Activated T-cell treated with anti-CD3 and anti-CD28 coated beads for 4 hours (primary cell): ENCODE results near the gene NEK8.
"Not testable (repeated sequence)": the region's sequence is repeated elsewhere in the genome, so short reads cannot be mapped to it uniquely, and the experiment has no call there.

Experiments used
- DNase-seq: peaks from one replicate; pipeline ENCODE4 v3.0.0-alpha.2; 2020

NEK8 gene

GRCh38 chr17:28710861-28711722 is 17.5 kb upstream of the NEK8 start:
- peak; percentile 90 for DNase-seq

GRCh38 chr17:28711723-28712031 is 16.9 kb upstream of the NEK8 start, which contains the start of gene PROCA1:
TSS of gene PROCA1 (minus strand) at chr17:28711888. CDS start at chr17:28711660, 228 bp downstream.
- DNase-seq, result no peak

- DNase-seq, result peak; percentile 42
Measured at GRCh38 chr17:28712032-28712704, 16.4 kb upstream of the NEK8 start.

GRCh38 chr17:28712705-28713415 is 15.7 kb upstream of the NEK8 start:
- no peak for DNase-seq

DNA sequence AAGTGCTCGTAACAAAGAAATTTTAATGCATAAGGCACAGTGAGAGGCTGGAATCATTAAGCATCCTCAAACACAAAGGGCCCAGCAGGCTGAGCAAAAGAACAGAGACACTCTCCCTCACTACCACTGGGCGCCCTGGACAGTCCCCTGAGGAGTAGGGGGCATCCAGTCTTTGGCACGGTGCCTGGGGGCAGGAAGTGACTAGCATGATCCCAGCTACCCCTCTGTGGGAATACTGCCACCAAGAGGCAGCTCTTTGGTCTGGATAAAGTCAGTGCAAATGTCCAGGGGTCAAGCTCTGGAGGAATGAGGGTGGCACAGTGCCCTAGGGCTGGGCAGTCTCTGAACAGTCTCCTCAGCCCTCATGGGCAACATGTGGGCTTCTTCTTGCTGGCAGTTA is 14.3 kb upstream of the NEK8 start:
- DNase-seq, result no peak

- DNase-seq, result no peak
Measured at GRCh38 chr17:28715217-28715616, 13.4 kb upstream of the NEK8 start.

- no peak for DNase-seq
Measured at GRCh38 chr17:28716740-28717577, 11.6 kb upstream of the NEK8 start.

DNA sequence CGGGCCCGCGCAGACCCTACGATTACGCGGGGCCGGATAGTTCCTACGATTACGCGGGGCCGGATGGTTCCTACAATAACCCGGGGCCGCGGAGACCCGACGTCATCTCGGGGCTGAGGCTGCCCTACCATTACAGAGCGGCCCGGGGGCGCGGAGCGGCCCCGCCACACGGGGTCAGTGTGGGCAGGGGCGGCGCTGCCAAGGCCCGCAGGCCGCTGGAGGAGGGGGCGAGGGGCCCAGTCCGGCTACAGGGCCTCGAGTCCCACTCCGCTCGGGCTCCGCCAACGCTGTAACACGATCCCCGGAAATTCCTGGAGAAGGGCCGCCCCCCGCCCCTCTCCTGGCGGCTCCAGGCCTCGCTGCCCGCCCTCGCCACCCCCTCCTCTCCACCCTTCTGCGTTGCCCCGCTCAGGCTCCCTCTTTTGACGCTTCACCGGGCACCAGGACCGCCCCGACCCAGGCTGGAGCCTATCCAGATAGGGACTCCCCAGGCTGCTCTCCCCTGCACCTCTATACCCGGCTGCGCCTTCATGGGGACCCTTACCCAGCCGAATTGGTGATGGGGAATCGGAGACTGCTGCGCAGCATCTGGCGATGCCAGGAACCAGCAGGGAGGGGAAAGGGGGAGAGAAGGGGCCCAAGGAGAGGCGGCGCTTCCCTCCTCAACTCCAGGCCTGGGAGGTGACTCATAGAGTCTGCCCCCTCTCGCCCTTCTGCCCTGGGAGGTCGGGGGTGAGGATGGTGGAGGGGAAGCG is 10.8 kb upstream of the NEK8 start, which contains the start of gene RAB34:
Gene RAB34, minus strand, starts transcription at position 291 of the 755 bp plus-strand sequence. CDS start 602 bp downstream, outside the sequence.
- no peak for DNase-seq

DNA sequence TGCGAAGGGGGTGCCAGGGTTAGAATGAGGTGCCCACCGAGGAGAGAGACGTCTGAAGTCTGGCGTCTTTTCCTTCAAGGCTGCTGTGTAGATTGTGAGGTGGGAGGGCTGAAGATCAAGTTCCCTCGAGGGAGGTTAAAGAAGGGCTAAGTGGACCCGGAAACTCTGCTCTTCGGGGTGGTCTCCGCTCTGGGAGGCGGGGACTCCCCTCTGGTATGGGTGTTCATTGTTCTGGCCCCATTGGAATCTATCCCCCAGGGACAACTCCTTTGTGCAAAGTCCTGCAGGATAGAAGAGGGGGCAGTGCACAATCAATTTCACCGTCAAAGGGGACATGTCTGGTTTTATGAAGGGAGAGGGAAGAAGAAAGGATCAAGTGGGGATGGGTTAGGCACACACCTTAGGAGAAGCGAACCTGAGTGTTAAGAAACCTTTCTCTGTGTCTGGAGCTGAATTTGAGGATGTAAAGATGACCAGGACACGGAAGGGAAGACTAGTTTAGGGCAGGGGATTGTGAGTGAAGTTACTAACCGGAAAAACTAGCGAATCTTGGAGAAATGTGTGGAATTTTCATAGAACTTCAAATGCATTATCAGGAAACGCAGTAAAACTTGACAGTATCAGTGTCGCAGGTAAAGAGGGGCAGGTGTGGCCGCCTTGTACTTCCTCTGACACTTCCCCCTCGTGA is 10.1 kb upstream of the NEK8 start:
- DNase-seq, result no peak

GRCh38 chr17:28719021-28719433 is 9.6 kb upstream of the NEK8 start:
- no peak for DNase-seq

DNA sequence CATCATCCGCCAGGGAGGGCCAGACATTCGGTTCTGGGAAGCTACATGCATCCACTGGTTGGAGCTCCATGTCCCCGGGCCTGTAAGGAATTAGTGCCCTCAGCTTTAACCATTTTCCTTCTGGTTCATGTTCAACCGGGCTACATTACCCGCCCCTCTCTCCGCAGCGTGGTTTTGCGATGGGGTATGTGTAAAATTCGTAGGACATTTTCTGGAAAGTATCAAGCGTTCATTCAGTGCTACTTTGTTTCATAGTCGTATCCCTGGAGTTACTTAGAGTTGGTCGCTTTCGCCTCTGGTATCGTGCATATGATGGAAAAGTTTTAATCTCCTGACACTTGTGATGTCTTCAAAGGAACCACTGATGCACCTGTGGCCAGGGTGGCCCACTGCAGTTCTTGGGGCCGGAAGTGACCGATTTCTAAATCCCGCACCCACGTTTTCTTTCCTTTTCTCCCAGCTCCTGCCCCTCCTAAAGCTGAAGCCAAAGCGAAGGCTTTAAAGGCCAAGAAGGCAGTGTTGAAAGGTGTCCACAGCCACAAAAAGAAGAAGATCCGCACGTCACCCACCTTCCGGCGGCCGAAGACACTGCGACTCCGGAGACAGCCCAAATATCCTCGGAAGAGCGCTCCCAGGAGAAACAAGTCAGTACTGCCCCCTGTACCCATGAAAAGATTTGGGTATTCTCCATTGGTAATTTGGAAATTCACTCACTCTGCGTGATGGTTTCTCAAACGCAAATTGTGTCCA is 8.2 kb upstream of the NEK8 start:
- DNase-seq, result no peak

DNA sequence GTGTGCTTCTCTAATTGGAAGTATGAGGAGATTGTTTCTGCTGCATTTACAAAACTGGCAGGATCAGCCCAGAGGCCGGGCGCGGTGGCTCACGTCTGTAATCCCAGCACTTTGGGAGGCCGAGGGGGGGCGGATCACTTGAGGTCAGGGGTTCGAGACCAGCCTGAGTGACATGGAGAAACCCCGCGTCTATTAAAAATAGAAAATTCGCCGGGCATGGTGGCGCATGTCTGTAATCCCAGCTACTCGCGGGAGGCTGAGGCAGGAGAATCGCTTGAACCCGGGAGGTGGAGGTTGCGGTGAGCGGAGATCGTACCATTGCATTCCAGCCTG is 7.6 kb upstream of the NEK8 start:
- not testable (repeated sequence) for DNase-seq

- no peak for DNase-seq
Measured at GRCh38 chr17:28722417-28723158, 6.0 kb upstream of the NEK8 start.

- no peak for DNase-seq
Measured at GRCh38 chr17:28723159-28723835, 5.3 kb upstream of the NEK8 start.

DNA sequence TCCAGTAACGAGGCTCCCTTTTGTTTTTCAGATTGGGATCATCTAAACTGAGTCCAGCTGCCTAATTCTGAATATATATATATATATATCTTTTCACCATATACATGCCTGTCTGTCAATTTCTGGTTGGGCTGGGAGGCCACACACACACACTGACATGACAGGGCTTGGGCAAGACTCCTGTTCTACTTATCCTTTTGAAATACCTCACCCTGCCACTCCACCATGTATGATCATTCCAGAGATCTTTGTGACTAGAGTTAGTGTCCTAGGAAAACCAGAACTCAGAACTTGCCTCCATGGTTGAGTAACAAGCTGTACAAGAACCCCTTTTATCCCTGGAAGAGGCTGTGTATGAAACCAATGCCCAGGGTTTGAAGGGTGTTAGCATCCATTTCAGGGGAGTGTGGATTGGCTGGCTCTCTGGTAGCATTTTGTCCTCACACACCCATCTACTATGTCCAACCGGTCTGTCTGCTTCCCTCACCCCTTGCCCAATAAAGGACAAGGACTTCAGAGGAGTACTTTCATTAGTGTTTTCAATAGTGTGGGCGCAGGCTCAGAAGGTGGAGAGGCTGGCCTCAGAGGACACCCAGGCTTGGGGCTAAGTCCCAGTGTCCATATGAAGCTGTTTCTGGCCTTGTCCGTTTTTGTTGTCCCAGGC is 4.6 kb upstream of the NEK8 start:
- DNase-seq, result not testable (repeated sequence)

GRCh38 chr17:28724500-28725165 is 4.0 kb upstream of the NEK8 start:
- DNase-seq, result no peak

DNA sequence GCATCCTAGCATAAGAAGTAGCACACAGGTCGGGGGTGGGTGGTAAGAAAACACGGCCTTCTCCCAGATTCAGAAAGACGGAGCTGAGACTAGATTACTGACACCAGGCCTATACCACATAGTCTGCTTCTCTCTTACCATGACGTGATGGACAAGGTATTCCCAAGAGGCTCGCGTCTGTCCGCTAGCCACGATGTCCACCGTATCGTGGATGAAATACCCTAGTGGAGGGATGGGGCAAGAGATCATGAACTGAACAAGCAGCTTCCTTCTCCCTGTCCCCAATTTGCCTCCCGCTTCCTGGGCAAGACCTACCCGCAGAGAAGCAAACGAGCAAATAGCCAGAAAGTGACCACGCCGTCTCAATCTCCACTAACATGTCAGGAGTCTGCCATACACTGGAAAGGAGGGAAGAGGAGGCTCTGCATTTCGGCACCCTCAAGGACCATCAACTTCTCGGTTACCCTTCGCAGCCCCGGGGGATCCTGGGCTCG is 3.4 kb upstream of the NEK8 start:
- no peak for DNase-seq

DNA sequence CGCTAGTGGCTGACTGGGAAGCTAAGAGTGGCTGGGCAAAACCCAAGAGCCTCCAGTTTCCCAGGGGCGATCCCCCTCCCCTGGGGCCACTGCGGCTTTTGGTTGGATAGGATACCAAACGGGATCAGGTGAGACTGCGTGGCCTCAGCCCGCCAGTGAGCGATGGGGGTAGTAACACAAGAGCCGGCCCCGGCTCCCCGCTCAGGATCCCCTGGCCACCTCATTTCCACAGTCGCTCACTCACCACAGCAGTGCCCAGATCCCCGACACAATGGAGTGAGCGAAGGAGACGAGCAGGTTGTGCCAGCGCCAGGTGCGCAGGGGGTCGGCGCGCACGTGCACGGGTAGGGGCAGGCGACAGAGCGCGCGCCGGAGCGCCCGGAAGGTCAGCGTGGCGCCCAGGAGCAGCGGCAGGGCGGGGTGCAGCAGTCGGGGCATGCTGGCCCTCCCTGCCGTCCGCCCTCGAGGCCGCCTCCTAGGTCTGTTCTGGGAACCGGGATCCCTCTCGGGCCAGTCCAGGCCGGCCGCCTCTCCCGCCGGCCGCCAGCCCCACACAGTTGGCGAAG is 2.8 kb upstream of the NEK8 start:
- no peak for DNase-seq
